Adipose tissue (tissue), 3 donors: ENCODE results near the gene CWC22. TPM values are rescaled to one million over a fixed set of nuclear protein-coding genes. Genes with fewer than 3 reads are reported as not detected.
"Not testable (repeated sequence)": the region's sequence is repeated elsewhere in the genome, so short reads cannot be mapped to it uniquely, and the experiment has no call there.

Experiments used
- H3K27ac ChIP-seq: one replicate; pipeline ENCODE4 v1.5.1; 2013; ENCODE audit warnings: low read depth, low read length
- whole genome bisulfite sequencing, 3 donors: extraction: QIAGEN DNeasy Blood & Tissue Kit; methylation state at CpG; one replicate each; pipeline ENCODE4 v1.1.7; 2013; 5-methylcytosine and 5-hydroxymethylcytosine counted together
- polyA plus RNA-seq, 3 donors: library from polyadenylated mRNA; stranded (reverse); fragments of 200-250 nt; gene quantifications; one replicate each; pipeline ENCODE4 v1.2.3, GENCODE V29; 2013
- donor health status: healthy with polysubstance abuse.
- donor health status: Bipolar disorder and iron deficiency.
- donor health status: healthy.

Gene CWC22
- polyA plus RNA-seq, 3 donors: 5.0 to 16.9 (median 11.0) TPM

DNA sequence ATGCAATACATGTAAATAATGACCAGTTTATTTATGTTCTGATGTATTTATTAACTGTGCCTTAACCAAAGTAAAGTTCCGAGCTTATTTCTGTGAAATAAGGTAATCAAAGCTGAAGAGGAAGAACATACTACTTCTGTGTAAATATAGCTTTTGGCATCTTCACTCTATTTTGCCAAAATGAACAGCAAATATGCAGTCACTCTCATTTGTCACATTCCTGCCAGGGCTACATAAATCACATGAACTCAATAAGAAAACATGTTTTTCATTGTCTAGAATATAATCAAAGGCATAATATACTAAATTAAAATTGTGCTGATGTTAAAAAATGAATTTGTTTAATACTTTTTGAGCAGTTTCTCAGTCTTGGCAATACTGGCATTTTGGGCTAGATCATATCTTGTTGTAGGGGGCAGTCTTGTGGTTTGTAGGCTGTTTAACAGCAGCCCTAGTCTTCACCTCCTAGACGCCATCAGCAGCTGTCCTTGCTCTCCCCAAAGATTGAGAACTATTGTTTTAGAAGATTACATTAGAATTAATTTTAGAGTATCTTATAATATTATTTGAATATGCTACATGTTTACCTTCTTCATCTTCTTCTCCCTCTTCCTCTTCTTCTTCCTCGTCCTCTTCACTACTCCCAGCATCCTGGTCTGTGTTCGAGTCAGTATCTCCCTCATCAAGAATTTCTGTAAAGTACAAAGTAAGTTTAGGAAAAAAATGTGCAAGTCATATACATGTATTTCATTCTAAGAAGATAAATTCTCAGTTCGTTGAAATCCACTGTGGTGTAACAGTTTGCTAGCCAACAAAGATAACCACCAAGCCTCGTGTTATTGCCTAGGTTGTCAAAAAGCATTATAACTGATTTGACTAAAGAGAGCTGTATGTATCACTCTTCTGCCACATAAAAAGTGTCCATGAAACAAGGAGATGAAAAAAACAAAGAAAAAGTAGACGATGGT is 41.5 kb downstream of the CWC22 start:
- 93 to 96% (median 94%) methylated on average over 7 of the region's 7 CpGs for WGBS, 3 donors
- no peak overlapping the region for H3K27ac ChIP-seq

- WGBS, 3 donors: 85 to 93% (median 86%) methylated on average over 4 of the region's 4 CpGs
- no peak overlapping the region for H3K27ac ChIP-seq
Observed at GRCh38 chr2:179963626-179964025, 43.5 kb downstream of the CWC22 start.

DNA sequence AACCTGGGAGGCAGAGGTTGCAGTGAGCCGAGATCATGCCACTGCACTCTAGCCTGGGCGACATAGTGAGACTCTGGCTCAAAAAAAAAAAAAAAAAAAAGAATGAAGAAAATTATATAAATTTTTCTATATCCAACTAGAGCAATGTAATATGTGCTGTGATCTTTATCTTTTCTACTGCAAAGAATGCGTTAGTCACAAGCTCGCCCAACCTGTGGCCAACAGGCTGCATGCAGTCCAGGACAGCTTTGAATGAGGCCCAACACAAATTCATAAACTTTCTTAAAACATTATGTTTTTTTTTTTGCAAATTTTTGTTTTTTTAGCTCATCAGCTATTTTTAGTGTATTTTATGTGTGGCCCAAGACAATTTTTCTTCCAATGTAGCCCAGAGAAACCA is 48.8 kb downstream of the CWC22 start:
- 95 to 100% (median 99%) methylated on average over 4 of the region's 4 CpGs for WGBS, 3 donors
- not testable (repeated sequence) for H3K27ac ChIP-seq

DNA sequence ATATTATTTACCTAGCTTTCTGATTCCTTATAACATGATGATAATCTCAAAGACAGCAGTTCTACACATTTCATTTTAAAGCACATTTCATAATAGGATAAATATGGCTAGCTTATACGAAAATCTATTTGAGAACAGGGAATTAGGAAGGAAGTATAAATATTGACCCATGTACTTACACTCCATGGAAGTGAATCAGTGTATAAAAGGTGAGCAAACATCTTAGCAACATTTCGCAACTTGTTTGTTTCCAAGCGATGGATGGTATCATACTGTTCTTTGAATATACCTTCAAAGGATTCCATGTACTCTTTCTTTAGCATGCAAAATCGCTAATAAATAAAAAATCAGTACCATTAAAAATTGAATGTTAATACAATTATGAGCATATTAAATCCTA is 53.1 kb downstream of the CWC22 start:
- H3K27ac ChIP-seq: no peak overlapping the region
- WGBS, 3 donors: 85 to 93% (median 90%) methylated on average over 4 of the region's 4 CpGs

DNA sequence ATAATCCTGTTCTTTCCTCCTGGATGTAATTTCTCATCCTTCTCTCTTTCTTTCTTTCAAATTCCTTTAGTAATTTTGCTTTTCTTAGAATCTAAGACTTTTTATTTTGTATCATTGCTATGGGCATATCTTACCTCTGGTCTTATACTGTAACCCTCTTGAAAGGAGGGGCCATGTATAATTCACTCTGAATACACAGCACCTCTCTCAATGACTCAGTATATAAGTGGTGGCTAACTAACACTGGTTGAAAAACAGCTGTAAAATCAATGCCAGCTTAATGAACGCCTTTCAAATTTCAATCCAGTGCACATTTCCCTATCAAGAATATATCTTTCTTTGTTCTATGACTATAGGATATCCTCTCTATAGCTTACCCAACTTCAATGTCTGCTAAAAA is 53.7 kb downstream of the CWC22 start:
- no peak overlapping the region for H3K27ac ChIP-seq
- WGBS, 3 donors: 92 to 99% (median 98%) methylated on average over 1 of the region's 1 CpG

DNA sequence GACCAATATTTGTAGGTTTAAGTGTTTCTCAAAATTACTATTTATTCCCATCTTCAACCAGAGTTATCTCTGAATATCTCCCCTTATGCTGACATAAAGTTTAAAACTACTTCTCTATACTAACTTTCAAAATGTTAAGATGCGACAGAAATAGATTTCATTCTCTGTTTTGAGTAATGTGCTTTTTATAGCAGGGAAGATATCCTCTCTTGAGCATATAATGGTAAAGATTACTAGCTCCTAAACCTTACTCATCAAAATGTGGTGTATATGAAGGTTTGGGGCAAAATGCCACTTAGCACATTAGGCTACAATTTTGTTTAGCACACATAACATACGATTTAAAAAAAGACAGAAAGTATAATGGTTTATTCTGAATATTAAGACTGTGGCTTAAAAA is 54.4 kb downstream of the CWC22 start:
- 88 to 96% (median 96%) methylated on average over 2 of the region's 2 CpGs for WGBS, 3 donors
- H3K27ac ChIP-seq: no peak overlapping the region

DNA sequence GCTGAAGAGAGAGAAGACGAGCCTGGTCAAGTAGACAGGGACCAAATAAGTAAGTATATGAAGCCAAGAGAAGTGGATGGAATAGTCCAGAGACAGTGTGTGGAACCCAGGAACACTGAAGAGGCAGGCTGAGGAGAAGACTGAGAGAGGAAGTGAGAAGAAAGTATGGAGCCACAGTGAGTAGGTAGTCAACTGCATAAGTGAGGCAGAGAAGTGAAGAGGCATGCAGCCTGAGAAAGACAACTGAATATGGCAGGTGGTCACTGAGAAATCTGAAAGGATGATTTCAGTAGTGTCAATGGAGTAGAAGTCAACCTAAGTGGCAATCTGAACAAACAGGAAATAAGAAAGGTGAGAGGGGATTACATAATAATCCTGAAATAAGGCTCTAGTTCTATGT is 55.4 kb downstream of the CWC22 start:
- WGBS, 3 donors: 91 to 100% (median 95%) methylated on average over 1 of the region's 1 CpG

DNA sequence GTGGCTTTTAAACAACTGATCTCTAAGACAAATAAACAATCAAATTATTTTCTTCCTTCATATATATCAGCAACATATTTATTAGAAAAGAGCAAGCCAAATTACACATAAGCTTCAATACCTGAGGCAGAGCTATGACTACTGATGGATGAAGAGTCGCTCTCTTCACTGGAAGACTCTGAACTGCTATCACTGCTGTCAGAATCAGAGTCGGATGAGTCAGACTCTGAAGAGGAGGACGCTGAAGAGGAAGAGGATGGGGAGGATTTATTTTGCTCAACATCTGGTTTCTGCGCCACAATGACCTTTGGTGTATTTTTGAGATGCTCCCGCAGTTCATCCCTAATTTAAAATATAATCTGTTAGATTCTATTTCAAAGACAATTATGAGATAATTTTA is 56.7 kb downstream of the CWC22 start:
- no peak overlapping the region for H3K27ac ChIP-seq
- 79 to 88% (median 87%) methylated on average over 5 of the region's 5 CpGs for WGBS, 3 donors

More for the DNA sequence above, 55.4 kb downstream of the CWC22 start:
- no peak overlapping the region for H3K27ac ChIP-seq

GRCh38 chr2:179949438-179949837 is 57.7 kb downstream of the CWC22 start:
- WGBS, 3 donors: 64 to 78% (median 66%) methylated on average over 3 of the region's 3 CpGs
- no peak overlapping the region for H3K27ac ChIP-seq

GRCh38 chr2:179948058-179948457 is 59.0 kb downstream of the CWC22 start:
- H3K27ac ChIP-seq: no peak overlapping the region
- WGBS, 3 donors: 21 to 96% (median 94%) methylated on average over 1 of the region's 1 CpG

DNA sequence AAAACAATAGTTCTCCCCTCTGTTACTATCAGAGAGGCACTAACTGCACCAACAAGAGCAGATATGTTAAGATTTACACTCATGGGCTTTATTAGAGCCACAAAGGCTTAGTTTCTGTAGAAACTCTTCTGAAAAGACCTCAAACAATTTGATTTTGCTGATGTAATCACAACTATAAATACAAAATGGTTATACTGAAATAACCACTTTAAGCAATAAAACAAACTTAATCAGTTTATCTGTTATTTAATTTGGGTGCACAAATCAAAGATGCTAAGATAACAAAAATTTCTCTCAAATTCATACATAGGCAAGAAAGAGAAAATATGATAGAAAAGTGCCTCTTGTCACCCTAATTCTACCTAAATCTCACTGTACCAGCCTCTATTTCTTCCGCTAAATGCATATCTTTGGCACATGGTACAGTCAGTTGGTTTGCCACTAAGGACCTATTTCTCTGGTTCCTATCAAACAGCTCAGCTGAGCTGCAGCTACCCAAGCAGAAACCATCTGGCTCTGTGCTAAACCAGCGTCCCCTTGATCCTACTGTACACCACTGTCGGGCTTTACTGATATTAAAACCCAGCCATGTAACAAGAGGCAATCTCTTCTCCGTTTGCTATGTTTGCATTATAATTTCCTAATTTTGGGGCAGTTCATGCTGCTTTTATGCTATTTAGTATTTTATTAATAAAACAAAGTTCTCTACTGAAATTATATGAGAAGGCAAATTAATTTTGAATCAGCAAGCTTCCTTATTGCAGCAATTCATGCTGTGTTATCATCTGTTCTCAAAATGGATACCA is 60.1 kb downstream of the CWC22 start:
- 94 to 98% (median 98%) methylated on average over 4 of the region's 4 CpGs for WGBS, 3 donors
- no peak overlapping the region for H3K27ac ChIP-seq

- H3K27ac ChIP-seq: no peak overlapping the region
- WGBS, 3 donors: 96 to 100% (median 99%) methylated on average over 4 of the region's 4 CpGs
Observed at GRCh38 chr2:179946346-179946745, 60.8 kb downstream of the CWC22 start.

DNA sequence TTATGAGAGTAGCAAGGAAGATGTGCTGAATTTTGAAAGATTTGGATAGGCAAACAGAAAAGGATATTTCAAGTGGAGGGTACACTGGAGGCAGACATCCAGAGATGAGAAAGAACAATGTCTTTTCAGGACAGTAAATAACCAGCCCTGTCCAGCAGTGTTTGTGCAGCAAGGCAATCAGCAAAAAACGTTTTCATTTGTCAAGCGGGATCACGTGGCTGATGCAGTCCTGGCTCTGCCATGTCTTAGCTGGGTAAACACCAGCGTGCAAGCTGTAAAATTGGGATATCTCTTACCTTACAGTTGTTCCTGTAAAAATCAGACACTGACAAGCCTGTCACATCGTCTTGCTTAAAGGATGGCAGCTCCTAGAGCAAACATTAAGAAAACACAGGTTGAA is 67.8 kb downstream of the CWC22 start:
- WGBS, 3 donors: 76 to 86% (median 78%) methylated on average over 5 of the region's 5 CpGs
- no peak overlapping the region for H3K27ac ChIP-seq

GRCh38 chr2:179938026-179938425 is 69.1 kb downstream of the CWC22 start:
- no peak overlapping the region for H3K27ac ChIP-seq
- WGBS, 3 donors: 91 to 100% (median 96%) methylated on average over 2 of the region's 2 CpGs

- no peak overlapping the region for H3K27ac ChIP-seq
- 87 to 97% (median 95%) methylated on average over 3 of the region's 3 CpGs for WGBS, 3 donors
Observed at GRCh38 chr2:179936654-179937053, 70.4 kb downstream of the CWC22 start.

DNA sequence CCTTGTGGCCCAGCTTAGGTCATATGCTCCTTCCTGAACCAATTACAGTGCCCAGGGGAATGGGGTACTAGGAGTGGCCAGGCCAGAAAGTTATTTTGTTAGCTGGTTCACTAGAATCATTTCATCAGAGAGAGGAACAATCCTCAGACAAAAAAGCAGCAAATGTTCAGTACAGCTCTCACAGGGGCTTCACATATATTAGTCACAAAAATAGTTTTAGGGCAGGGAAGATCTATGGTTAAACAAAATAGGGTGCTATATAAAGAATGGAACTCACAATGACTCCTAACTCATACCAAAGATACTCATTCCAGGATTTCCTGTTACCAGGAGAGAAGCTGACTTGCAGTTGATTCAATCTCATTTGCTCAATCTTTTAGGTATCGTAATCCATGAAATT is 71.0 kb downstream of the CWC22 start:
- H3K27ac ChIP-seq: no peak overlapping the region
- WGBS, 3 donors: 94 to 100% (median 94%) methylated on average over 1 of the region's 1 CpG

GRCh38 chr2:179932786-179933185 is 74.3 kb downstream of the CWC22 start:
- H3K27ac ChIP-seq: no peak overlapping the region
- 72 to 93% (median 93%) methylated on average over 2 of the region's 2 CpGs for WGBS, 3 donors

DNA sequence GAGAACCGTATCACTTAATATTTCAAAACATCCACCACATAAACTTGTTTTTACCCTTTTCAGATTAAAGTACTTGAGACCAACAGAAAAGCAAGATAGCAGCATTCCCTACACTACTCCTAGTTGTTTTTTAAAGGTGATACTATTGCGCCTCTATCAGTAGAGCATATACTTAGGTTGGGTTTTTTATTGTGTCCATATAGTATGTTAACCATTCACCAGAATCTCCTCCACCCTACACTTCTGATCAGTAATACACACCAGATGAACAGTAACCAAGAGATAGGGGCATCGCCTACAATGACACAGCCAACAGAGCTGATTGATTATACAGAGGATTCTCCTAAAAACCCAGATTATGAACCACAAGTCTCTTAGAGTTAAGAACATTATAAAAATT is 75.6 kb downstream of the CWC22 start:
- no peak overlapping the region for H3K27ac ChIP-seq
- WGBS, 3 donors: 63 to 81% (median 64%) methylated on average over 3 of the region's 3 CpGs

DNA sequence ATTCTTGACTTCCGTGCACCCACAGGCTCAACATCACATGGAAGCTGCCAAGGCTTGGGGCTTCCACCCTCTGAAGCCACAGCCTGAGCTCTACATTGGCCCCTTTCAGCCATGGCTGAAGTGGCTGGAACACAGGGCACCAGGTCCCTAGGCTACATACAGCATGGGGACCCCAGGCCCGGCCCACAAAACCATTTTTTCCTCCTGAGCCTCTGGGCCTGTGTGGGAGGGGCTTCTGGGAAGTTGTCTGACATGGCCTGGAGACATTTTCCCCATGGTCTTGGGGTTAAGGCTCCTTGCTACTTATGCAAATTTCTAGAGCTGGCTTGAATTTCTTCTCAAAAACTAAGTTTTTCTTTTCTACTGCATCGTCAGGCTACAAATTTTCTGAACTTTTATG is 77.1 kb downstream of the CWC22 start:
- not testable (repeated sequence) for H3K27ac ChIP-seq
- WGBS, 3 donors: 93 to 98% (median 97%) methylated on average over 3 of the region's 3 CpGs
